Activated CD8-positive, alpha-beta memory T cell treated with anti-CD3 and anti-CD28 coated beads, Interleukin-2, amount 50 U/mL, for 24 hours (primary cell): ENCODE data around the gene OGN.
"Not testable (repeated sequence)": the region's sequence is repeated elsewhere in the genome, so short reads cannot be mapped to it uniquely, and the experiment has no call there.

Source experiments
- DNase-seq: peaks from one replicate; pipeline ENCODE4 v3.0.0-alpha.2; 2020; ENCODE audit errors: extremely low read depth

Gene OGN, protein sequence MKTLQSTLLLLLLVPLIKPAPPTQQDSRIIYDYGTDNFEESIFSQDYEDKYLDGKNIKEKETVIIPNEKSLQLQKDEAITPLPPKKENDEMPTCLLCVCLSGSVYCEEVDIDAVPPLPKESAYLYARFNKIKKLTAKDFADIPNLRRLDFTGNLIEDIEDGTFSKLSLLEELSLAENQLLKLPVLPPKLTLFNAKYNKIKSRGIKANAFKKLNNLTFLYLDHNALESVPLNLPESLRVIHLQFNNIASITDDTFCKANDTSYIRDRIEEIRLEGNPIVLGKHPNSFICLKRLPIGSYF

DNA sequence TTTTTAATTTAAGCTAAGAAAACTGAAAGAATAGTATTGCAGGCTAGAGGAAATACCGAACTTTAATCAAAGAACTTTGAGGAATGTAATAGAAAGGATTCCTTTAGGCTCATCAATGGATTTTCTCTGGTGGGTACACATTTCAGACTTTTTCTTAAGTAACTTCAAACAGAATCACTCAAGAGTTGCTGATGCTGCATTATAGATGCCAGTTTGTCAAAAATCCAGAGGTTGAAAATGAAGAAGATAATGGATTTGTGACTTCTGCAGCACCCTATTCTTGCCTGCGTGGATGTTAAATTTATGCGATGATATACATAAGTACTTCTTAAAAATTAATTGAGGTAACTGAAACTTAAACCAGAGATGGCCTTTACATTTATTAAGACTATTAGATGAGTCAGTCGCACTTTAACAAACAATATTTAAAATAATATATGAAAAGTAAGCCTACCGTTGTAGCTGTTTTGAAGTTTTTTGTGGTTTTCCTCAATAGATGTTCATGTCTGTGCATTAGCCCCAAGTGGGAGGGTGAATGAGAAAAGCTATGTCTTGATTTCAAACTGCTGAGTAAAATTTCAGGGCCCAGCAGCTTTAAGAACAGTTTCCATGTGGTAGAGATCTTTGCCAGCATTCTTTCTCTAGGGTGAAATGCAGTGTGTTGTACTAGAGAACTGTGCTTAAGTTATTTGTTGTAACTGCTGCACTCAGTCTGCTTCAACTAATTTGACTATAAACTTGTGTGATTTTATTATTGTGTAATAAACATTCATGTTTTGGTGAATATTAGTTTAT is at the start of gene OGN:
OGN (minus strand) TSS at position 537 of the 795 bp plus-strand sequence. CDS start 1,171 bp downstream, outside the sequence.
- DNase-seq: no peak

DNA sequence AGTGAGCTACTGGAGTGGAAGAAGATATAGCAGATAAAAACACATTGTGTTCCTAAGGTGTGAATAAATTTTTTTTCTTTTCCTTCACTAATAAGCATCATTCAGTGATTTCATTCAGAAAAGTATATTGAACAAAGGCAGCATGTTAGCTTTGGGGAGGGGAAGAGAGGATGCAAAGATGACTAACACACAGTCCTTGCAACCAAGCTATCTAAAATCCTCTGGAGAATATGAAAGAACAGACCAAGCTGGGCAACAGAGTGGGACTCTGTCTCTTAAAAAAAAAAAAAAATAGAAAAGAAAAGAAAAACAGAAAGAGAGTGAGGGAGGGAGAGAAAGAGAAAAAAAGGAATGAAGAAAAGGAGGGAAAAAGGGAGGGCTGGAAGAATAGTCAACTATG is 42.2 kb upstream of the OGN start:
- DNase-seq: no peak

DNA sequence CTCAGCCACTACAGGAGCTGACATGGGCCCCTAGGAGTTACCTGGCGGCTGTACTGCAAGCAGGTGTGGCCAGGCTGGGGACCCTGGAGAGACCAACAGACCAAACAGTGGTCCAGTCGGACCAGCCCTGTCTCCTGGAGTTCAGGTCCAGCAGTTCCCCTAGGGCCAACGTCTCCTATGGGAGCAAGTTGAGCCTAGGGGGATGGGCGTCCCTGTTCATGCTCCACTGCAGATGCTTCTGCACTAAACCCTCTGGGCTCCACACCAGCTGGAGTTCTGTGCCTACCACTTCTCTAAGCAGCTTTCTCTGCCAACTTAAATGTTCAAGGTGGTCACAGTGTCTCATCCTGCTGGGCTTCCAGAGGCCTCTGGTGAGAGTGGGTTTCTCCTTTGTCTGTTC is 40.5 kb upstream of the OGN start:
- no peak for DNase-seq

DNA sequence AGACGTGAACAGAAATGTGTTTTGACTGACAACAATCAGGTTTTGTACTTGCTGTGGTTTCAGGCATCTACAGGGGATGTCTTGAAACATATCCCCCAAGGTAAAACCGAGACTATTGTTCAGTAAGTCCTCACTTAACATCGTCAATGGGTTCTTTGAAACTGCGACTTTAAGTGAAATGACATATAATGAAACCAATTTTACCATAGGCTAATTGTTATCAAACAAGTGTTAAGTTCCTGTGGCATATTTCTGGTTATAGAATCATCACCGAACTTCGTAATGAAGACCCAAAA is 36.3 kb upstream of the OGN start:
- DNase-seq: no peak

DNA sequence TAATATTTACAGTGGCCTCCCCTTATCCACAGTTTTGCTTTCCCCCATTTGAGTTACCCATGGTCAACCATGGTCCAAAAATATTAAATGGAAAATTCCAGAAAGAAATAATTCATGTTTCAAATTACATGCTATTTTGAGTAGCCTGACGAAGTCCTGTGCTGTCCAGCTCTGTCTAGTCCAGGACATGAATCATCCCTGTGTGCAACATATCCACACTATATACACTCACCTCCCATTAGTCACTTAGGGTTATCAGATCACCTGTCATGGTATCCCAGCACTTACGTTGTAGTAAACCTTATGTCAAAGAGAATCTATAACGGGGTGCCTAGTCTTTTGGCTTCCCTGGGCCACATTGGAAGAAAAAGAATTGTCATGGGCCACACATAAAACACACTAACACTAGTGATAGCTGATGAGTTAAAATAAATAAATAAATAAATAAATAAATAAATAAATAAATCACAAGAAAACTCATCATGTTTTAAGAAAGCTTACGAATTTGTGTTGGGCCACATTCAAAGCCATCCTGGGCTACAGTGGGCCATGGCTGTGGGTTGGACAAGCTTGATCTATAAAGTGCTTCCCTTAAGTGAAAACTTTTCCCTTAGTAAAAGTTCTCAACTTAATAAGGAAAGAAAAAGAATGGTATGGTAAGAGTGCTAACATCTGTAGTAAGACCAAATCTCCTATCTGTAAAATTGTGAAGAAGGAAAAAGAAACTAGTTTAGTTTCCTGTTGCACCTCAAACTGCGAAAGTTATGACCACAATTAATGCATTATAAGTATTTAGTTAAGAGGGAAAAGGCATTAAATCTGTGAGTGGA is 35.8 kb upstream of the OGN start:
- no peak for DNase-seq

DNA sequence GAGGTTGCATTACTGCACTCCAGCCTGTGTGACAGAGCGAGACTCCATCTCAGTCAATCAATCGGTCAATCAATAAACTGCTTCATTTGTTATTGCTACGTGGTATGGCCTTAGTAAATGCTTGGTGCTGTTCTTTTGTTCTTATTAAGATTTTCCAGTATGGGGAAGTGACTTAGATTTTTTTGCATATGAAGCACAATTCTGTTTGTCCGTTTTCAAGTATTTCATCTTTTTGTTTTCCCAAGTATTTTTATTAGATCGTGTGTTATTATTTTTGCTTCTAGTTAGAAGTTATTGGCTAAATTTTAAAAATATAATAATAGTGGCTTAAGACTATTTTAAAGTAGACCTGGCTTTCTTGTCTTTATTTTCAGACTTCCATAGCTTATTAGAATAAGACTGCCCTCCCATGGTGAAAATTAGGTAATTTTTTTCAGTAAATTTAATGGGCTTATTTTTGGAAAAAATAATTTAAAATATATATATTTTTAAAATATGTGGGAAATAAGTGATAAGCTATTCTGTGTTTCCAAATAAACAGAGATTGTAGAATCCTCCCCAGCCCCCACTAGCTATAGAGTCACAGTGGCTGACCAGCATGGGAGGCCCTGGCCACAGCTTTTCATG is 34.6 kb upstream of the OGN start:
- no peak for DNase-seq

DNA sequence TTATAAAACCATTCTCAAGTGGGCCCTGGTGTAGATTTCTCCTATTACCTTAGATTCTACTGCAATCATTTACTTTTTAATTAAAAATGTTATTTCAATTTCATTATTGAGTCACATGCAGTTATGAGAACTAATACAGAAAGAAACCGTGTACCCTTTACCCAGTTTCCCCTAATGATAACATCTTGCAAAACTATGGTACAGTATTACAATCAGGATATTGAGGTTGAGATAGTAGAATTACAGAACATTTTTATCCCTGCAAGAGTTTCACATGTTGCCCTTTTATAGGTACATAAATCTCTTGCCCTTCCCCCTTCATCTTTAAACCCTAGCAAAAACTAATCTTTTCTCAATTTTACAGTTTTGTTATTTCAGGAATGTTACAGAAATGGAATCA is 30.9 kb upstream of the OGN start:
- no peak for DNase-seq

DNA sequence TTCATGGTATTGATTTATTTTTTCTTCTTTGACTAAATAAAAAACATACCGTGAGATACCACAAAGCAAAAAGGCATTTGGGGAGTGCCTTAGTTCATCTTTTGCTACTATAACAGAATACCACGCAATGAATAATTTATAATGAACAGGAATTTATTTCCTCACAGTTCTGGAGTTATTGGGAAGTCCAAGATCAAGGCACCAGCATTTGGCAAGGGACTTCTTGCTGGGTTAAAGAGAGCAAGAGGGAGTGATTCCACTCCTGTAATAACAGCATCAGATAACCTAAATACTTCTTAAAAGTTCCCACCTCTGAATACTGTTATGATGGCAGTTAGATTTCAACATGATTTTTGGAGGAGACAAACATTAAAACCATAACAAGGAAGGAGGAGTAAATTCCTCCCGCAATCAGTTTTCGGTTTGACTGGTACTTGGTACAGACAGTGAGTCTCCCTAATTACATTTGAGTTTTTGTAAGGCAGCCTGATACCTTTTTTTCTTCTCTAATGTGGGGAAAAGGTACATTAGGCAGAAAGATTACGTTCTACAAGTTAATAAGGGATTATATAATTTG is 28.7 kb upstream of the OGN start:
- DNase-seq: no peak

DNA sequence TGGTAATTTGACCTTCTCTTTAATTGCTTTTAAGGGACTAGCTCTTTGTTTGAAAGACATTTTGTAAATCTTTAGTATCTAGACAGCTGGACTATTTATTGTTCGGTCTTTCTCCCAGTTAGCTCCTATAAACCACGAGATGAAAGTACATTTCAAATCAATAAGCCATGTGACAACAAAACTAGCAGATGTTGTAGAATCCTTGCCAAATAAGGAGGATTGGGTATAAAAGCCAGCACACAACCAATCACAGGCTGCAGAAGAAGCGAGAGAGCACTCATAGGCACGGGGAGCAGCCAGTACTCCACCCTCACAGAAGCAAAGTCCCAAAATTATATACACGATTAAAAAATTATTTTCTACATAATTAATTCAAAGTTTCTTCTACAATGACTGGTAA is 28.0 kb upstream of the OGN start:
- no peak for DNase-seq

DNA sequence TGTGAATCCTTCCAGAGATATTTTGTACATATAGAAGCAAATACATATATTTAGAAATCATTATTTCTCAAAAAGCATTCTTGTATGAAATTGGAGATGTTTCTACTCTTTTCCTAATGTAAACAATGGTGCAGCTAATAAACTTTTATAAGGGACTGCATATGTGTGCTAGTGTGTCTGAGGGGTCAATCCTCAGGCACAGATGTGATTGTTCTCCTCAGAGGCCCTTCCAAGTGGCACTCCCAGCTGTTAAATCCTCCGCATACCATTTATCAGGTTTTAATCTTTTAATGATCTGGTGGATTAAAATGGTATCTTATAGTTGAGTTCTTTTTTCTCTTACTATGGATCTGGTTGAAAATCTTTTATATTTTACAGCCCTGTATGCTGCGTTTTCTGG is 25.5 kb upstream of the OGN start:
- DNase-seq: no peak

DNA sequence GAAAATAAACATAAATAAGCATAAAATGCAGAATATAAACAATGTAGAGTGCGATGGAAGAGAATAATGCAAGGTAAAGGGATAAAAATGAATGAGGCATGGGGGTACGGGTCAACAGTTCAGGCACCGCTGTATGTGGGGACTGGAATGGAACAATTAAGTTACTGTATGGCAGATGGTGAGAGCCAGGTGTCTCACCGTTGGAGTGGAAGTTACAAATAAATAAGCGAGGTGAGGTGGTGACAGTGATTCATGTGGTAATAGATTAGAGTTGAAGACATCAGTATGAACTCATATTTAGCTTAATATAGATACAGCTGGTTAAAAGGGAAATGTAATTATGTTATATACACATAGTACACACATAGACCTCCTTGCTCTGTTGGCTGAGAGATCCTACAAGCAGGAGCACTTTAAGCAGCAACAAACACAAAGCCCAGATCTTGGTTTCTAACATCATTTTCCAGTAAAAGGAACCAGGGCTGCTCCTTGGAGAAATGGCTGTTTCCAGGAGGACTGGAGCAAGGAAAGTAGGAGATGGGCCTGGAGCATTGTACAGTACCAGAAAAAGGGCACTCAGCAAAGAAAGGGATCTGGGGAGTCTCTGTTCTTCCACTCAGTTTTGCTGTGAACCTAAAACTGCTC is 22.2 kb upstream of the OGN start:
- no peak for DNase-seq

DNA sequence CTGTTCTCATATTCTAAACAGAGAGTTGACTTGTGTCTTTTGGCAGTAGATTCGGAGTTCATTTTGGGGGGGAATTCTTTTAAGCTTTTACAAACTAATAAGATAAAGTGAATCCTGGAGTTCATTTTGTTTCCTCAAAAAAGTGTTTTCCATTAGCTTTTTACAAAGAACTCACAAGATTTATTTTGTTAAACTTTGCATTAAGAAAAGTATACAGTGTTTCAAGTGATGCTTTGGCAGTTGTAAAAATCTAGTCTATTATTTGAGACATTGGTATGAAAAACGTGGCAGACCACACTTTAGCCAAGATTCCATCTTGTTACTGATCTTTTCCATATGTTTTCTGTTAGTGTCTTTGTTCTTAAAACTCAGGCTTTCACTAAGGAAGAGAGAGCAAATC is 21.1 kb upstream of the OGN start:
- DNase-seq: no peak

DNA sequence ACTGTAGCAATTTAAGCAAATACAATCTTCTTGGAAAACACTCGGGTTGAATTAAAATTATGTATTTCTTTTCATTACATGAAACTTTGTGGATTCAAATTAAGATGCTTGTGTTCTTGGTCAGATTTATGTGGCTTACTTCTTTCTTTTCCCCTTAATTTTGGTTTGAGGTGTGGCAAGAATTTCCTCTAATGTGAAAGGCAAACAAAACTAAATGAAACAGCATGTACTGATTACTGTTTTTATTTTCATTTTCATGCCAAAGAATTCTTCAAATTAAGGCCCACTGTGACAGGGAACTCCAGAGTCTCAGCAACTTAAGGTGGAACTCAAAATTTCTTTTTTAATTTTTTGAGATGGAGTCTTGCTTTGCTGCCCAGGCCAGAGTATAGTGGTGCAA is 20.0 kb upstream of the OGN start, which contains the start of gene OMD:
OMD (minus strand) TSS at position 132 of the 400 bp plus-strand sequence. CDS start 6,913 bp downstream, outside the sequence.
- no peak for DNase-seq

DNA sequence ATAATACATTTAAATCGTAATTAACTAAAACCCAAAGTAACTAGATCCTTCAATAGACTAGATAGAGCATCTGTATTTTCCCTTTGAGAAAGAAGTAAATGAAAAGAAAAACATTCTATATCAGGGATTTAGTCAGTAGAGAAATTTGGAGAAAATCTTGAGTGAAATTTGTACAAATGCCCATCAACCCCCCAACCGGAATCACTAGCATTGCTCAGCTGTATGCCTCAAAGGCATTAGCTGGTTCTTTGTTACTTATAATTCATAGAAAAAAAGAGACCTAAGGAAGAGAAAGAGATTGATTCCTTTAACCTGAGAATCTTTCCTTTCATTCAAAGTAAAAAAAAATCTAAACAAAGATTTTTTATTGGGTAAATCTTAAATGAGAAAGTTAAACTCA is 19.2 kb upstream of the OGN start:
- DNase-seq: no peak

DNA sequence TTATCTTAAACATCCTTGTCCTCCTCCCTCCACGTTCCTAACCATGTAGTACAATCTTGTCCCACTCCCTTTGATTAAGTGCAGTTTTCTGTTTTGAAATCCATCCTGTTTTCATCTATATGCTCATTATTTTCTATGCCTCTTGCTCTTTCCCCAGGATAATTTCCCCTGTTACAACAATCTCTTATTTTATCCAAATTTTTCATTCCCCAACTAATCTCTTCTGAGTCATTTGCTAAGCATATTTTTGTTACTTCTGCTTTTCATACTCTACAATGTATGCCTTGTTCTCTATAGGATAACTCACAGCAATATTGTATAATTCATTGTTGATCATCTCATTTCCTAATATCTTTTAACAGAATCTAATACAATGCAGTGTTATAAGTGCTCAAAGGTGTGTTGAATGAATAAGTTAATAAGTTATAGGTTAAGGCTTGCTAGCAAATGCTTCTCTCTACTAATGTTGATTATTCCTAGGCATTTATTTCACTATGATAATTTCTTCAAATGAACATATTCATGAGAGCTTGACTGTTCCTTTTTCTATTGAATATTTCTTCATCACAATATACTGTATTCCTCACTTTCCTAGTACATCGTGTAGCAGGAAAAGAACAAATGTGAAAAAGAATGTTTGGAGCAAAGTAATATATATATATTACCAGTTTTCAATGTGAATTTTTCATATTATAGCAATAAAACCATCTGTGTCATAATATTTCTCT is 18.4 kb upstream of the OGN start:
- no peak for DNase-seq

DNA sequence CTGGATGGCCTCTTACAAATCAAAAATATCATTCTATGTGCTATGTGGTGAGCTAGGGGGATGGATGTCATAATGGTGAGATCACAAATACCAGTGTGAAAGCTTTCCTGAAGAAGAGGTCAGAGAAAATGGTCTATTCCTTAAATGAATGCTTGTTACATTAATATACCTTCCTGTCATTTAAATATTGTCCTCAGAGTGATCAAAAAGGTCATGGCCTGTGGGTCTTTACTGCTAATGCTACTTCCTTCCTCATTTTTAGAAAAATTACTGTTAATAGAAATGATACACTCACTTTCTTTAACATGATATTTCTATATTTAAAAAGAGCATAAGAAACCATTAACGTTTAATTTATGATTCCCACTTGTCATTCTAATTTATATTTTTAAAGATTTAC is 10.2 kb upstream of the OGN start:
- DNase-seq: no peak

DNA sequence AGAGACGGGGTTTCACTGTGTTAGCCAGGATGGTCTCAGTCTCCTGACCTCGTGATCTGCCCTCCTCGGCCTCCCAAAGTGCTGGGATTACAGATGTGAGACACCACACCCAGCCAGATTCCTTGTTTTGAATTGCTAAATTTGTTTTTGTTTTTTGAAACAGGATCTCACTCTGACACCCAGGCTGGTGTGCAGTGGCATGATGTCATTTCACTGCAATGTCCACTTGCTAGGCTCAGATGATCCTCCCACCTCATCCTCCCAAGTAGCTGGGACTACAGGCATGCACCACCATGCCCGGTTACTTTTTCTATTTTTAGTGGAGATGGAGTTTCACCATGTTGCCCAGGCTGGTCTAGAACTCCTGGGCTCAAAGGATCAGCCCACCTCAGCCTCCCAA is 6.8 kb upstream of the OGN start:
- DNase-seq: not testable (repeated sequence)

DNA sequence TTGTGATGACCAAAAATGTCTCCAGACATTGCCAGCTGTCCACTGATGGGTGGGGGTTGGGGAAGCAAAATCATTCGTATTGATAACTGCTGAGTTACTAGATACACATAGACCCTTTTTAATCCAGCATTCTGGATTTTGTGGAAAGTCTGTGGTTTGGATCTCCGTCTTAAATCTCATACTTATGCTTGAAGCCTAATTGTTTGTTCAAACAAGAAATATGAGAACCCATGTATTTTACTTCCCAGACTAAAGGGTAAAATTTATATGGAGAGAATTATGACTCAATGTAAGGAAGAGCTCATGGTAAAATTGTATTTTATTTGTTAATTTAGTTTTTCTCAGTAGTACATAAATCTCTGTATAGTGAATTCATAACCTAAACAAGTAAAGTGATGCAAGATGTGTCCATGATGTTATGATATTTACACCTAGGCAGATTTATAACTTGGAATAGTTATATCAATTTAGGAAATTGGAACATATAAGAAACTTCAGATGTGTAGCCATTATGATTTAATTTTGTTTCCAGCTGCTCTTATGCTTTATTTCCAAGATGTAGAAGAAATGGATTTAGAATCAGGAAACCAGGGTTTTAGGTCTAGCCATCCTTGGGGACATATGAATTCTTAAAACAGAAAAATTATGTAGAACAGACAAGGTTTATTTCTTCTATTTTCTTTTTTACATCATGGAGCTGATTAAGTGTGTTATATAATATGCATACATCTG is 4.5 kb upstream of the OGN start:
- DNase-seq: no peak

DNA sequence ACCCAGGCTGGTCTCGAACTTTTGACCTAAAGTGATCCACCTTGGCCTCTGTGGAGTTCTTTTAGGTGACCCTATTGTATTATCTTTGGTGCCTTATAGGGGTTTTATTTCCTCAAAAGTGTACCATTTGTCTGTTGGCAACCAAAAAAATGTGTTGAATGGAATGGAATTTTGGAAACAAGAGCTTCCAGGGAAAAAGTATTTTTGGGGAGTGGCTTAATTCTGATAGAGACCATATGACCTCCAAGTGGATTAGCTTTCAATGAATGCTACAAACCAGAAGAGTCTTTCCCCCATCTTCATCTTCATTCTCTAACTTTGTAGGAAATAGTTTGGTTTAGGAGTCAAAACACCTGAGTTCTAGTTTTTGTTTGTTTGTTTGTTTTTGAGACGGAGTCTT is 3.4 kb upstream of the OGN start:
- no peak for DNase-seq

DNA sequence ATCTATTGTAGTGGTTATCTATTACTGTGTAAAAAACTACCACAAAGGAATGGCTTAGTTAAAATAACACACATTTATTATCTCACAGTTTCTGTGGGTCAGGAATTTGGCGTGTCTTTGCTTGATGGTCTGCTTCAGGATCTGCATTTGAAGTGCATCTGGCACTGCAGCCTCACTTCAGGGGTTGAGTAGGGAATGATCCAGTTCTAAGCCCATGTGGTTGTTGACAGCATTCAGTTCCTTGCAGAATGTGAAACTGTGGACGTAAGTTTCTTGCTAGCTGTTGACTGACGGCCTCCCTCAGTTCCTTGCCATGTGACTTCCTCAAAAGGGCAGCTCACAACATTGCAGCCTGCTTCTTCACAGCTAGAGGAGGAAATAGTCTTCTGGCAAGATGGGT is 2.1 kb upstream of the OGN start:
- no peak for DNase-seq
